Activated CD4-positive, alpha-beta T cell treated with anti-CD3 and anti-CD28 coated beads, Interleukin-2, amount 50 U/mL, for 4 hours (primary cell): ENCODE results near the gene LUZP2.

Experiments
- DNase-seq, 2 experiments: peaks; one replicate each; pipeline ENCODE4 v3.0.0-alpha.2; 2020

The LUZP2 gene

DNA sequence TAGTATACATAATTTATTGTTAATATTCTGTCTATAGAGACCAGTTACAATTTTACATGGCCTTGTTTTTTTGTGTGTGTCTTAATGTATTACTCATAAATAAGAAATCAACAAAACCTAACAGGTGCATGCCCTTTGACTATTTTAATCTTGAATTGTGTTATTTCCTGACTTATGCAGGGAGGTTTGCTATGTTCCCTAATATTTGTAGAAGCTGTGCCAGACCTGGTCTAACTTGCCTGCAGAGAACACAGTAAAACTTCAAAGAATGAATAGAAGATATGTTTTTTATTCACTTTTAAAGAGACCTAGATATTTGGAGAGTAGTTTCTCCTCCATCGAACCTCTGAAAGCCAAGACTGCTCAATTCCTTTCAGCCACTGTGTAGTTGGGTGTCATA lies 234.7 kb downstream of the LUZP2 start:
- no peak for DNase-seq

DNA sequence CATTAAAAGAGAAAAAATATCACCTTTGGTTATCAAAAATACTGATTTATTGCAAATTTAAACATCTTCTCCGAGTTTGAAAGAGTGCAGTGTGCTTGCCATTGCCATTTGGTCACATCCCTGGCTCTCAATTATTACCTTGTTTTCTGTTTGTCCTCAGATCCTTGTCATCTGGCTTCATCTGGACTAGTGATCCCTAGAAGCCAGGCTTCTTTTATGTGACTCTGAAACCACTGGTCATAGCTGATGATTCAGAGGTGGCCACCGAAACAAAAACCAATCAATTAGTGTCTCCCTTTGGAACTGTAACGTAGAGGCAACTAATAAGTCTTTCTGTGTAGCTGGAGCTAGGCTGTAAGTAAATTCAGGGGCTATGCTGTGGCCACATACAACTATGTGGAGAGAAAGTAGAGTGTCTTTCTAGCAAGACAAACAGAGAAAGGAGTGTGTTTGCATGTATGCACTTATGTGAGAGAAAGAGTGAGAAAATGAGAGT lies 237.9 kb downstream of the LUZP2 start:
- no peak for DNase-seq

DNA sequence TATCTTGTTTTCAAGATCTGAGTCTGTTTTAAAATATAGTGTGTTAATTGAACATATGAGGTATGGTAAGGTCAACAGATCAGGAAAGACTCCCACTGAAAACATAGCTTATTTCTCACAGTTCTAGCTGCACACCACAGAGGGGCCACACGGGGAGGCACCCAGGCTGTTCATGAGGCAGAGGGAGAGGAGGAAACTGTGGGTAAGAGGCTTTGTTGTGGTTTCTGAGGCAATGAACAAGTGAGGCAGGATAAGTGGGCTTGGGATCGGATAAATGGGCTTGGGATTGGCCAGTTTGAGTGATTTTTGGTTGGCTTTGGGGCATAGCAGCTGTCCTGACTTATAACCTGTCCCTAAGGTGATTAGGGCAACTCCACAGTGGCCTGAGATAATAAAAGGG lies 242.1 kb downstream of the LUZP2 start:
- DNase-seq, result no peak

DNA sequence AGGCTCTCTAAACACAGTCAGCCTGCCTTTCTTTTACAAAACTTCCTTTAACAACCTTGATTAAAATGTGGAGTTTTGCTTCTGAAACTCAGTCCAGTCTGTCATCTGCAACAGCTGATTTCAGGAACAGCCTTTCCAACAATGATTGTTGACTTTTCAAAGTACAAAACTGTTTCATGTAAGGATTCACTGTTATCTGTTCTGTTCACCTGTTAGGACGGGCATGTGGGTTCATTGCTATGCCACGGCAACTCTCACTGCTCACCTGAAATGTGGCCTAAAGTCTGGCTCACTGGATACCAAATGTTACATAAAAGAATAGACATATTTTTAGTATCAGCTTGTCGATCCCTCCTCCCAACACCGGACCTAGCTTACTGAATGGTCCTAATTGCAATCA lies 242.8 kb downstream of the LUZP2 start:
- DNase-seq, result no peak

GRCh38 chr11:24747275-24748251 lies 250.7 kb downstream of the LUZP2 start:
- no peak for DNase-seq

GRCh38 chr11:24748261-24748660 lies 251.4 kb downstream of the LUZP2 start:
- DNase-seq, result no peak

DNA sequence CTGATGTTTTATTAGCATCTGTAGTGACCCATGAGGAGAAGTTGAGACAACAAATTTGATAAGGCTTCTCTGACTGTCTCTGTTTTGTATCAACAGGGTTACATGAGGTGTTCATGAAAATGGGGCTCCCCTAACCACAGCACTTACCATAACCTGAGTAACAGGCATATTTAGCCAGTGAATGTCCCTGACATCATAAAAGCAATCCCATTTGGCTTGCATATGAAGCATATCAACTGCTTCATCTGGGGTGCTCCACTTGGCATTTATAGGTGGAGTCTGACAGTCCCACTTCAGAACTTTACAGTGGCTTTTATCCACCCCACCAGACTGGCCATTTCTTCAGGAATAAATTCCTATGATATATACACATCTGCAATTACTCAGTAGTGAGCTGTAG lies 257.6 kb downstream of the LUZP2 start:
- DNase-seq, result no peak

DNA sequence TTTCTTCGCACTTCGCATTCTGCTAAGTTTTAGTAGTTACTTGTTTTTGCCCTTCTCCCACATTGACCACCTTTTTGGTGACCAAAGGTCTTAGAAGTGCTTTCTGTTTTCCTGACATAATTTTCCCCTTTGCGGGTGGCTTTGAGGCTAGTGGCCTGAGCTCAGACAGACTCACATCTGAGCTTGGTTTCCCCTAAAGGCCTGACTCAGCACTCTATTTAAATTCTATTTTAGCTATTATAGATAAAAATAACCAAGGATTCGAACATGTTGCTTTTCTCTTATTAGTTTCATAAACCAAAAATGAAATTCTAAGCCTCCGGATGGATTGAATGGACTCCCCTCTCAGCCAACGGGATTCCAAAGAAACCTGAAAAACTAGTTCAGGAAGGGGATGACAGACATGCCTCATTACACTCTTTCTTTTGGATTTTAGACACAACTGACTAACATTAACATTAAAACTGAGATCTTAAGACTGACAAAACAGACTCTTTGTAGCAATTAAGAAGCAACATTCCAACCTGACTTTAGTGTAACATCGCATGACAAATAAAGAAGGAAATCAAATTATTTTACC lies 258.5 kb downstream of the LUZP2 start:
- DNase-seq, result no peak

DNA sequence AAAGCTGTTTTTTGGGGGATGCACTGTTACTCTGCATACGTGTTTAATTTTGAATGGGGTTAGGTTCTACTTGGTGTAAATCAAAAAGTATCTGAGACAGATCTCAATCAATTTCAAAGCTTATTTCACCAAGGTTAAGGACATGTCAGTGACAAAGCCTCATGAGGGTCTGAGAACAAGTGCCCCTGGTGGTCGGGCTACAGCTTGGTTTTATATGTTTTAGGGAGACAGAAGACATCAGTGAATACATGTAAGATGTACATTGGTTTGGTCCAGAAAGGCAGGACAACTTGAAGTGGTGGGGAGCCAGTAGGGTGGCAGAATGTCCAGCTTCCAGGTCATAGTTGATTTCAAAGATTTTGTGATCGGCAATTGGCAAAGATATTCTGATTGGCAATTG lies 262.9 kb downstream of the LUZP2 start:
- DNase-seq, result no peak

DNA sequence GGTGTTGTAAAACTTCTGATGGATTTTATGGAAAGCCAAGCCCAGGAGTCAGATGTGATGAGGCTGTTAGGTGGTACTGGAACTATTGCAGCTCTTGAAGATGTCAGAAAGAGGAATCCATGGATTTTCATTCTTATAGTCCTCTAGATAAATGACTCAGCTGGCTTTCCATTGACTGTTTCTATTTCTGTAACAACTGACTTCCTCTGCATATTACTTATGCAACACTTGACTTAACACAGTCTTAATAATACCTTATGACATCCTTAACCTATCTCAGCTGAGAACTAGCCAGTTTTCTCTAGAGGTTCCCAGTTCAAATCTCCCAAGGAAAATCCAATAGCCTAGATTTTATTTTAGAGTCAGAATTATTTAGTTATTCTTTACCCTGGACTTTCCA lies 263.8 kb downstream of the LUZP2 start:
- DNase-seq, result no peak

- DNase-seq, result no peak
Measured at GRCh38 chr11:24762076-24762475, 265.2 kb downstream of the LUZP2 start.

- DNase-seq, result no peak
Measured at GRCh38 chr11:24767411-24767810, 270.6 kb downstream of the LUZP2 start.

GRCh38 chr11:24773322-24773721 lies 276.5 kb downstream of the LUZP2 start:
- no peak for DNase-seq

- DNase-seq, result no peak
Measured at GRCh38 chr11:24779791-24780190, 282.9 kb downstream of the LUZP2 start.

- DNase-seq, result no peak
Measured at GRCh38 chr11:24781288-24781687, 284.4 kb downstream of the LUZP2 start.

DNA sequence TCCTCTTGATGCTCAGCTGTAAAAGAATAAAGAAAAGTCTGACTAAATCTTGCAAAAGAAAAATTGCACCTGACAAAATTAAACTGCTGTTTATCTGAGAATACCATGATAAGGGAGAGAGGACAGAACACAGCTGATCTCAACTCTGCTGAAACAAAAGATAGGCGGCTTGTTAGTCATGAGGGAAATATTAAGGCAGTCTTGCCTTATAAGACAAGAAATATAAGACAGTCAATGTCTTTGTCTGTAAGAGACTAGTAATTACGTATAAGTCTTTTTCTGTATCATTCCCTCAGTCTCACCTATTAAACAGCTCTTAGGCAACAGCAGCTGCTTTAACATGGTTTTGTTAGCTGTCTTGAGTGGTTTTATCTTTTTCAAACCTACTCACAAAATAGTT lies 296.6 kb downstream of the LUZP2 start:
- no peak for DNase-seq

GRCh38 chr11:24794064-24794463 lies 297.2 kb downstream of the LUZP2 start:
- no peak for DNase-seq

GRCh38 chr11:24805671-24806070 lies 308.8 kb downstream of the LUZP2 start:
- no peak for DNase-seq

DNA sequence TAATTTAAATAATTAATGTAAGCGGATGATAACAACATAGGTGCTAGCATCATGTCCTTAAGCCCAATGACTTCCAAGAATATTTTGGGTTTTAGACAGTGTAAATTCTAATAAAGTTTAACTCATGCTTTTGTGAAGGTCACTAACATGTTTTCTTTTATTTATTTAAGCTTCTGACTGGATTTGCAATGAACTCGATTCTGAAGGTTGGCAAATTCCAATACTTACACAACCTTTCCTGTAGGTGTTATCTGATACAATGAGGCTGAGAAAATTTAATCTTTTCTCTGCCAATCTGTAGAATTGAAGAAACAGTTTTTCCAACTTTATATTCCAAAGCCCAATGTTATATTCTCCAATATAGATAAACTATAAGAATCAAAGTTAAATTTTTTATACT lies 311.3 kb downstream of the LUZP2 start:
- no peak for DNase-seq

- DNase-seq, result no peak
Measured at GRCh38 chr11:24819006-24819405, 322.2 kb downstream of the LUZP2 start.

DNA sequence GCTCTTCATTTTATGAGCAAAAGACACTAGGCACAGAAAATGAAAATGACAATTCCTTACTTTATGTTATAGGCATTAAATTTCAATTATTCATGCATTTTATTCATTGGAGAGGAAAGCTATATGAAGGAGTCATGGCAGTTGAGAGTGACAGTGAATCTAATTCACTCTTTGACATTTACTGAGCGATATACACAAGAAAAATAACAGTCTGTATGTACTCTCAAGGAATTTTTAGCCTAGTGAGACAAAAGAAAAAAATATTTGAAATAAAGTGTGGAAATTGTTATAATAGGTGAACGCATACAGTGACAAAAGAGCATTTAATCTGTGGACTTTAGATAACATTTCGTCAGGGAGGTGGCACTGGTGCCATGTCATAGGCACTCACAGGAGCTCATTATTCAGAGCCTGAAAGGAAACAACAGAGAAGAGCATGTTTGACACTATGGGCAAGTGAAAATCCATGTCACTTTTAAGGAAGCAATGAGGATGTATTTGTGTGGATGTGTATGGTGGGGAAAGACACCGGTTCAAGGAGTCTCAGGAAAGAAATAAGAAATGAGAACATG lies 323.1 kb downstream of the LUZP2 start:
- no peak for DNase-seq

DNA sequence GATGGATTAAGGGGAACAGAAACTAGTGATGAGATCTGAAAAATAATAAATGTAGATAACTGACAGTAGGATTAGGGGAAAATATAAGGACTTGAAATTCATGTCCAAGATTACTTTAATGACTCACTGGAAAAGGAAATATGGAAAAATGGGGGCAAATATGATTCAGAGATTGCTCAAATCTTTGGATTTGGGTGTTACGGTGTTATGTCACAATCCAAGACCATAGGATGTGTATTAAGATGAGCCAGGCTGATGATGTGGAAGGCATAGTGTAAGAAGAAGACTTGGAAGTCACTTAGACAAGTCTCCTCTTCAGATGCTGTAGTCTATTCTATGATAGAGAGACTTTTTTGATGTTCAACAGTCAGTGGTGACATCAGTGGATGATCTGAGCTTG lies 323.7 kb downstream of the LUZP2 start:
- no peak for DNase-seq

- DNase-seq, result no peak
Measured at GRCh38 chr11:24828938-24829605, 332.2 kb downstream of the LUZP2 start.
